ENCODE measurements around the gene KIAA1143.
A peak's percentile ranks its signal among the peaks of the same experiment; 100 is the strongest.

KIAA1143 gene

DNA sequence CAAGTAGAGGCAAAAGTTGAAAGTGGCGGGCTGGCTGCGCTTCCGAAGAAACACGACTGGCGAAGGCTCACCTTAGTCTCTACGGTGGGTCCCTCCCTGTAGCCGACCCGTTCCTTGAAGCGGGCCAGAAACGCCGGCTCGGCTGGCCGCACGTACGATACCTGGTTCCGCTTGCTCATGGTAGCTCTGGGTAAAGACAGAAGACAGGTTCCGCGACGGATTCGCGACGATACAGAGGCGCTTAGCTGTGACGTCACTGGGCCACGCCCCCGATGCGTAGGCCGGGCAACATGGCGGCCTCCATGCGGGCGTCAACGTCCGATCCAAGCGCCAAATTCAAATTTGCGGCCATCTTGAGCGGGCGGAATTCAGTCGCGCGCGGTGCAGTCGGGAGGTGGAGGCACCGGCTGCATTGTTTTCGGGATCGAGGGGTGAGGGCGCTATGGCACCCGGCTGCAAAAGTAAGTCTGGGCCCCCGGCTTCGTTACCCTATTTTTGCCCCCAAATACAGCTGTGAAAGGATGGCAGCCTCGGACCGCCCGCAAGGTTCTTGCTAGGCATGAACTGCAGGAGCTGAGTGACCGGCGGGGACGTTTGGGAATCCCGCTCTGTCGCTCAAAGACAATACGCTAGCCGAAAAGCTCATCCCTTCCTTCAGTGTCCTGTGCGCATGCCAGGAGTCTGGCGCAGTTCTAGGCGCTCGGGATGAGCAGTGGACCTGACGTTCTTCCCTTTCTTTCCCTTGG is at the start of gene KIAA1143, which contains the start of gene KIF15:
Gene KIAA1143 (minus strand): TSS at position 196 of the 746 bp plus-strand sequence. CDS start 17 bp downstream, at position 179.
Gene KIF15 (plus strand): TSS at position 371 of the 746 bp plus-strand sequence. CDS start 72 bp downstream, at position 443.
- in situ Hi-C loops (cut with HindIII; ENCODE audit: low pct_unique_long_range_greater_than_20kb, low sequenced_read_pairs), result no loop called here

DNA sequence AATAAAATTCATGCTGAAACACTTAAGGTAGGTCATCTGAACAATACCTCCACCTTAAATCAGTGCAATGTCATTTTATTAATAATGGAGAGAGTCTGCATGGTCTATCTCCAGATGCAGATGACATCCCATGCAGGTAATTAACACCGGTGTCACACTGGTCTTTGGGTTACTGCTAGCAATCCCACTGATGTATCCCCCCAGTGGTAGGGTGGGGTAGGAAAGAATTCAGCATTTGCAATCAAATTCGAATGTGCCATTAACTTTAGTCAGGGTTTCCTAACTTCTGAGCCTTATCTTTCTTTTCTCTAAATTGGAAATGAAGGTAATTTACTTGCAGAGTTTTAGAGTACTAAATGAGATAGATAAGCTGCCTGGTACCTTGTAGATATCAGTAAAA is 44.5 kb upstream of the KIAA1143 start:
- no peak for DNase-seq (ENCODE audit: low read depth in 1 of 2, low spot score in 1 of 2)
- in situ Hi-C loops (cut with HindIII; ENCODE audit: low pct_unique_long_range_greater_than_20kb, low sequenced_read_pairs), result no loop called here
- TF ChIP-seq JUND (IDR thresholded peaks at IDR 0.05; ENCODE audit: low read depth), result no peak

More for the DNA sequence above, at the start of gene KIAA1143, which contains the start of gene KIF15:
- peak; percentile 51 to 97 for DNase-seq (ENCODE audit: low read depth in 1 of 2, low spot score in 1 of 2)
- TF ChIP-seq JUND (IDR thresholded peaks at IDR 0.05; ENCODE audit: low read depth), result no peak

DNA sequence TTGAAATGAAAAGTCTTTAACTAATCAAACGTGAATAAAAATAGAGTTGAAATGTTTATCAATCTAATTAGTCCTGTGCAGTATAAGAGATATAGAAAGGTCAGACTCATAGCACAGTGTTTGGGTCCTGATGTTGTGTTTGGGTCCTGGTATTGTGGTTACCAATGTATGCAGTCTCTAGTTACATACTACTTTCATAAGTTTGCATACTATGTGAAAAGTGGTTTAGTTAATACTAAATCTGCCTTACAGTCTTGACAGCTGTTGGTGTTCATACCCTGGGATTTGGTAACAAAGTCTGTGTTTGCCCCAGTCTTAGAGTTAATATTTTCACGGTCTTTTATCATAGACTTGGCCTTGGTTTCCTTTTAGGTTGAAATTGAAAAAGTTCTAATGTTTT is 41.9 kb upstream of the KIAA1143 start:
- no peak for TF ChIP-seq JUND (IDR thresholded peaks at IDR 0.05; ENCODE audit: low read depth)
- DNase-seq (ENCODE audit: low read depth in 1 of 2, low spot score in 1 of 2), result no peak
- in situ Hi-C loops (cut with HindIII; ENCODE audit: low pct_unique_long_range_greater_than_20kb, low sequenced_read_pairs), result no loop called here

DNA sequence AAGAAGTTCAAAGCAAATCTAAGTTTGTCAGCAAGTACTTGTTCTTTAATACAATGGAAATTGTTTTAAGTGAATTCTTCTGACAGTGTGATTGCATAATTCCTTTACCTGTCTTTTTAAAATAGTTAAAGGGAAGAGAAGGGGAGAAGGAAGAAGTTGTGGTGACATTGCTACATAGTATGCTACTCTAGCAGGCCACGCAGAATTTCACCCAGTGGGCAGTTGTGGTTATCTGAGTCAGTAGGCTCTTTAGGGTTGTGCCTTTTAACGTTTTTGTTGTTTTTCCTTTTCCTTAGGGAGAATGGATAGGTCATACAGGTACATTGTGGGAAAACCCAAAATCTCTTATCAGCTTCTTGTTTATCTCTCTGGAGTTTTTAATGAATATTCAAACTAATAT is 40.6 kb upstream of the KIAA1143 start:
- in situ Hi-C loops (cut with HindIII; ENCODE audit: low pct_unique_long_range_greater_than_20kb, low sequenced_read_pairs), result no loop called here
- no peak for DNase-seq (ENCODE audit: low read depth in 1 of 2, low spot score in 1 of 2)
- no peak for TF ChIP-seq JUND (IDR thresholded peaks at IDR 0.05; ENCODE audit: low read depth)

- DNase-seq (ENCODE audit: low read depth in 1 of 2, low spot score in 1 of 2), result no peak
- in situ Hi-C loops (cut with HindIII; ENCODE audit: low pct_unique_long_range_greater_than_20kb, low sequenced_read_pairs), result no loop called here
- TF ChIP-seq JUND (IDR thresholded peaks at IDR 0.05; ENCODE audit: low read depth), result no peak
Observed at GRCh38 chr3:44795197-44795596, 33.8 kb upstream of the KIAA1143 start.

- in situ Hi-C loops (cut with HindIII; ENCODE audit: low pct_unique_long_range_greater_than_20kb, low sequenced_read_pairs), result no loop called here
- no peak for TF ChIP-seq JUND (IDR thresholded peaks at IDR 0.05; ENCODE audit: low read depth)
- DNase-seq (ENCODE audit: low read depth in 1 of 2, low spot score in 1 of 2), result no peak
Observed at GRCh38 chr3:44782891-44783290, 21.5 kb upstream of the KIAA1143 start.

- TF ChIP-seq JUND (IDR thresholded peaks at IDR 0.05; ENCODE audit: low read depth), result no peak
- in situ Hi-C loops (cut with HindIII; ENCODE audit: low pct_unique_long_range_greater_than_20kb, low sequenced_read_pairs), result no loop called here
- DNase-seq (ENCODE audit: low read depth in 1 of 2, low spot score in 1 of 2), result peak in 1 of 2 experiments; percentile 6
Observed at GRCh38 chr3:44772099-44772442, 10.7 kb upstream of the KIAA1143 start.

DNA sequence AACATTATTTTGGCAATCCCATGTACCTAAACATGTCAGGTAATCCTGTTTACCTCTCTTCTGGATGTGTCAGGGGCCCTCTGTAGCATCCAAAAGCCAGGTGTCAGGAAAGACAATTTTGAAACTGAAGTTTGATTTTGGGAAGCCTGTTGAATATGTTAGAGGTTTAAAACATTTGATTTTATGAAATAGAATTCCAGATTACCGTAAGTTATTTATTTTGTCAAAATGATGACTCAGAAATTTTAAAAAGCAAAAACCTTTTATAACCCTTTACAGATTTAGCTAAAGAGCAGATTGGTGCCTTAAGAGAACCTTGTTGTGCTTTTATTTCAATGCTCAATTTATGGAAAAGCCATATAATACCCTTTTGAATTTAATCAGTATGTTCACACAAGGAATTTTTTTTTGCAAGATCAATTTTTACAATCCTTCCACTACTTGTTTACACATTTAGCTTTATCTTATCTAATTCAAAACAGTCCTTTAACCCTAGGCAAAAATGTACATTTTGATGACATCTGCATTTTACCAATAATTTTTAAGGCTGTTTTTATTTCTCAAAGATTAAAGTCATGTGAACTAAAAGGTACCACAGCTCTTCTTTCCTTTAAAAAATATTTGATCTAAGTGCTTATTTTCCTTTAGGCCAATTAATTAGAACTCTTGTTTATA is 10.1 kb upstream of the KIAA1143 start:
- in situ Hi-C loops (cut with HindIII; ENCODE audit: low pct_unique_long_range_greater_than_20kb, low sequenced_read_pairs), result no loop called here
- no peak for DNase-seq (ENCODE audit: low read depth in 1 of 2, low spot score in 1 of 2)
- no peak for TF ChIP-seq JUND (IDR thresholded peaks at IDR 0.05; ENCODE audit: low read depth)

GRCh38 chr3:44764248-44764647 is 2.8 kb upstream of the KIAA1143 start:
- no peak for DNase-seq (ENCODE audit: low read depth in 1 of 2, low spot score in 1 of 2)
- TF ChIP-seq JUND (IDR thresholded peaks at IDR 0.05; ENCODE audit: low read depth), result no peak
- in situ Hi-C loops (cut with HindIII; ENCODE audit: low pct_unique_long_range_greater_than_20kb, low sequenced_read_pairs), result no loop called here

DNA sequence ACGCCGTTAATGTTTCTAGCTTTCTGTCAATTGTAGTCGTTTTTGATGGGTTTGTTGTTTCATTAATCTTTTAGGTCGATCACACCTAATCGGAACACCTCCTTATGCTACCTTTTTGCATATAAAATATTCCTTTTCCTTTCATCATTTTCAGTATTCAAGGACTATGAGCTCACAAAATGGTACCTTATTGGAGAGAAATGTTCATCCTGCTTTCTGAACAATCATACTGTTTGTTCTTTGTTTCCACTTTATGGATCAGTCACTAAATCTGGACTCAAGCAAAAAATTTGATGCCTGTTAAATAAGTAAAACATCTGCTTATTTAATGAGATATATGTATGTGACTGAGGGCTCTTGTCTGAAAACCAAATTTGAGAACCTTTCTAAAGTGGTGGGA is 1.3 kb upstream of the KIAA1143 start:
- no peak for TF ChIP-seq JUND (IDR thresholded peaks at IDR 0.05; ENCODE audit: low read depth)
- in situ Hi-C loops (cut with HindIII; ENCODE audit: low pct_unique_long_range_greater_than_20kb, low sequenced_read_pairs), result no loop called here
- no peak for DNase-seq (ENCODE audit: low read depth in 1 of 2, low spot score in 1 of 2)

- TF ChIP-seq JUND (IDR thresholded peaks at IDR 0.05; ENCODE audit: low read depth), result no peak
- DNase-seq (ENCODE audit: low read depth in 1 of 2, low spot score in 1 of 2), result no peak
- in situ Hi-C loops (cut with HindIII; ENCODE audit: low pct_unique_long_range_greater_than_20kb, low sequenced_read_pairs), result no loop called here
Observed at GRCh38 chr3:44762170-44762677, 805 bp upstream of the KIAA1143 start.

- DNase-seq (ENCODE audit: low read depth in 1 of 2, low spot score in 1 of 2), result peak in 1 of 2 experiments; percentile 4
- no peak for TF ChIP-seq JUND (IDR thresholded peaks at IDR 0.05; ENCODE audit: low read depth)
- in situ Hi-C loops (cut with HindIII; ENCODE audit: low pct_unique_long_range_greater_than_20kb, low sequenced_read_pairs), result no loop called here
Observed at GRCh38 chr3:44761101-44761423, 357 bp downstream of the KIAA1143 start.

- in situ Hi-C loops (cut with HindIII; ENCODE audit: low pct_unique_long_range_greater_than_20kb, low sequenced_read_pairs), result no loop called here
- DNase-seq (ENCODE audit: low read depth in 1 of 2, low spot score in 1 of 2), result no peak
- TF ChIP-seq JUND (IDR thresholded peaks at IDR 0.05; ENCODE audit: low read depth), result no peak
Observed at GRCh38 chr3:44734646-44735168, 26.7 kb downstream of the KIAA1143 start.

All from T47D (cell line).